Medulla oblongata (tissue), 1 donor: ENCODE data around the gene ATP8A2.
"Not testable (repeated sequence)": the region's sequence is repeated elsewhere in the genome, so short reads cannot be mapped to it uniquely, and the experiment has no call there.

Source experiments
- DNase-seq: peaks from one replicate; pipeline ENCODE4 v3.0.0-alpha.2; 2015; ENCODE audit errors: extremely low spot score

Gene ATP8A2

GRCh38 chr13:25462301-25463125, 90.7 kb downstream of the ATP8A2 start:
- no peak for DNase-seq

DNA sequence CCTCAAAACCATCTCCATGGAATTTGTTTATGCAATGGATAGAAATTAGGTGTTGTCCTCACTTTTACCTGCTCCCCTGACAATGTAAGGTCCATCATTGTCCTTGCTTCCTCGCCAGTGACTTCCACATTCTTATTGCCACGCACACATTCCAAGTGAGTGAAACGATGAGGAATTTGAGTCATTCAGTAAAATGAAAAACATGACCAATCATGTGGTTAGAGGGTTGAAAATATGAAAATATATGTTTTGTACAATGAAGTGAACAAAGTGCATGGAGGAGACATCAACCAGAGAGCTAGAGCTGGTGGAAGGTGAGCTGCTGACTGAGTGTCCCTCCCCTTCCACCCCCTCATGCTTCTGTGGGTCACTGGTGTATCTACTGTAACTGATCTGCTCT, 91.7 kb downstream of the ATP8A2 start:
- DNase-seq = no peak

GRCh38 chr13:25466880-25467279, 95.1 kb downstream of the ATP8A2 start:
- no peak for DNase-seq

- no peak for DNase-seq
Observed at GRCh38 chr13:25468325-25469168, 96.8 kb downstream of the ATP8A2 start.

DNA sequence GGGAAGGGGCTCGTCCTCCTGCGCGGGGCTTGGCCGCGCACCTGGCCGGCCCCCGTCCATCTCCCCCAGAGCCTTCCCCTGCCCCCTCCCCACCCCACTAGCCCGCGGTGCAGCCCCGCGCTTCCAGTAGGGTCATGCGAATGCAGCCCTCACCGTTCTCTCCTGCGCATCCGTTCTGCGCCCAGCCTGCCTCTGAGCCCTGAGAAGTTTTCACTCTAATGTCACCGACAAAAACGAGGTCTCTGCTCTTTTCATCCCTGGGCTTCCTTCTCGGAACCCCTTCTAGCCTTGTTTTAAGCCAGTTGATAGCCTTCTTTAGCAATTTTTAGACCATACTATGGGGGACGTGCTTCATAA, 97.4 kb downstream of the ATP8A2 start:
- no peak for DNase-seq

- no peak for DNase-seq
Observed at GRCh38 chr13:25473864-25474263, 102.1 kb downstream of the ATP8A2 start.

- no peak for DNase-seq
Observed at GRCh38 chr13:25478186-25478585, 106.4 kb downstream of the ATP8A2 start.

GRCh38 chr13:25489238-25489637, 117.5 kb downstream of the ATP8A2 start:
- DNase-seq = no peak

GRCh38 chr13:25490236-25490635, 118.5 kb downstream of the ATP8A2 start:
- DNase-seq = no peak

GRCh38 chr13:25493931-25494640, 122.3 kb downstream of the ATP8A2 start:
- no peak for DNase-seq

GRCh38 chr13:25494698-25495411, 123.1 kb downstream of the ATP8A2 start:
- DNase-seq = no peak

GRCh38 chr13:25501231-25501630, 129.5 kb downstream of the ATP8A2 start:
- DNase-seq = no peak

- DNase-seq = no peak
Observed at GRCh38 chr13:25502031-25502430, 130.3 kb downstream of the ATP8A2 start.

DNA sequence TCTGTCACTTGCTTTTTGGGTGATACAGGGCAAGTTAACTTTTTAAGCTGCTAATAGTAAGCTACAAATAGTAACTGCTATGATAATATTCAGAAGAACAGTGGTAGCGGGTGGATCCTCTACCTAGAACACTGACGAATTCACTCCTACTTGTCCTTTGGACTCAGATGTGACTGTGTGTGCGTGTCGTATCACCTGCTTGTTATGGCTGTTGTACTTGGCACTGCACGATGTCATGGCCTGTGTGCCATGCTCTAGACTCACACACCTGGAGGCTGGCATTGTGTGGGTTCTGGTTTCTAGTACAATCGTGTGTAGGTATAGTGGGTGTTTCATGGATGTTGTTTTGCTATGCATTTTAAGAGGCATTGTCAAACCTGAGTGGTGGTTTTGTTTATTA, 130.8 kb downstream of the ATP8A2 start:
- no peak for DNase-seq

DNA sequence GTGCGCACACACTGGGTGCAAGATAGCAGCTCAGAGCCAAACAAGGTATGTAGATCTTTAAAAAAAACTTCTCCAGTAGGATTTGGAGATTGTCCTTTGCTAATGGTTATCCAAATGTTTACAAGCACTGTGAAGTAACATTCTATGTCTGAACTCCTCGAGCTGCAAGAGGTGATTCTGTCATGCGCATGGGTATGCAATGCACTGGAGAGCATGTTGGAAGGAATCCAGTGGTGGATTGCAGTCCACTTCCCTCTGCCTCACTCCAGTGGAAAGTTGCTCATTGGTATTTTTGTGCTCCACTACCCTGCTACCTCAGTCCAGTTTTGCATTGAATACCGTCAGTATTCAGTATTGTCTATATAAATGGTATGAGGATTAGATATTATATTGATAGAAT, 132.1 kb downstream of the ATP8A2 start:
- DNase-seq = no peak

GRCh38 chr13:25507841-25508240, 136.1 kb downstream of the ATP8A2 start:
- DNase-seq = no peak

DNA sequence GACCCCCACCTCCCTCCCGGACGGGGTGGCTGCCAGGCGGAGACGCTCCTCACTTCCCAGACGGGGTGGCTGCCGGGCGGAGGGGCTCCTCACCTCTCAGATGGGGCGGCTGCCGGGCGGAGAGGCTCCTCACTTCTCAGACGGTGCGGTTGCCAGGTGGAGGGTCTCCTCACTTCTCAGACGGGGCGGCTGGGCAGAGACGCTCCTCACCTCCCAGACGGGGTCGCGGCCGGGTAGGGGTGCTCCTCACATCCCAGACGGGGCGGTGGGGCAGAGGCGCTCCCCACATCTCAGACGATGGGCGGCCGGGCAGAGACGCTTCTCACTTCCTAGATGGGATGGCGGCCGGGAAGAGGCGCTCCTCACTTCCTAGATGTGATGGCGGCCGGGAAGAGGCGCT, 141.3 kb downstream of the ATP8A2 start:
- not testable (repeated sequence) for DNase-seq

DNA sequence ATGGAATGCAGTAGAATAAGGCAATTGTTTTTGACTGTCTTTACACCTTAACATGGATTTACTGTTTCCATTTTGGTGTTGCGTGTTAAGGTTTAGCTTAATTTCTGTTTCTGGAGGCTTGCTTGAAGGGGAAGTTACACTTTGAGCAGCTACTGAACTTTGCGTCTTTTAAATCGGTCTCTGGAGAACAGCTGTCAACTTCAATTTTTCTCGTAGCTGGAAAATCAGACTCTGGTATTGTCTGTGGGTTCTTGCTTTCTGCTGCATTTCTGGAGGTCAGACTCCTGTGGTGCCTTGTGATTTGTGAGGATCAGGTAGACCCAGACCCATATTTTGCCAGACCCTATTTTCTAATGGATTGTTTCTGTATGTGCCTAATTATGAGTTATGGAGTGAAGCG, 146.7 kb downstream of the ATP8A2 start:
- DNase-seq = no peak

- no peak for DNase-seq
Observed at GRCh38 chr13:25525884-25526283, 154.1 kb downstream of the ATP8A2 start.

DNA sequence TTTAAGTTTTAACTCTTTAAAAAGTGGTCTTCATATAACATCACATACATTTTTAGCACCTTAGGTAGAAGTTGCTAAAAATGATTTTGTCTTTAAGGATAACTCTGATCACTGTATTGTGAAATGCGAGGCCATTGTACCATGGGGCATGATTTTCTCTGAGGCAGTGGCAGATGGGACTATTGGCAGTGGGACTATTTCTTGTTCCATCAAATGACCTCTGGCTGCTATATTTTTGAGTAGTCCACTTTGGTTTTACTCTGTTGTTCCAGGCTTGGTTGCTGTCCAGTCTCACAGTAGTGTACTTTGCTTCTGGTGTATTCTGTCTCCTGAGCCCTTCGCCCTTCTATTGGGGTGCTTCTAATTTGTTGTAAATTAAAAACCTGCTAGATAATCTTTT, 156.5 kb downstream of the ATP8A2 start:
- DNase-seq = no peak

GRCh38 chr13:25529425-25529824, 157.7 kb downstream of the ATP8A2 start:
- no peak for DNase-seq

GRCh38 chr13:25538276-25538675, 166.5 kb downstream of the ATP8A2 start:
- no peak for DNase-seq
